Measurements from ENCODE around the gene PRDX5.

PRDX5 gene

DNA sequence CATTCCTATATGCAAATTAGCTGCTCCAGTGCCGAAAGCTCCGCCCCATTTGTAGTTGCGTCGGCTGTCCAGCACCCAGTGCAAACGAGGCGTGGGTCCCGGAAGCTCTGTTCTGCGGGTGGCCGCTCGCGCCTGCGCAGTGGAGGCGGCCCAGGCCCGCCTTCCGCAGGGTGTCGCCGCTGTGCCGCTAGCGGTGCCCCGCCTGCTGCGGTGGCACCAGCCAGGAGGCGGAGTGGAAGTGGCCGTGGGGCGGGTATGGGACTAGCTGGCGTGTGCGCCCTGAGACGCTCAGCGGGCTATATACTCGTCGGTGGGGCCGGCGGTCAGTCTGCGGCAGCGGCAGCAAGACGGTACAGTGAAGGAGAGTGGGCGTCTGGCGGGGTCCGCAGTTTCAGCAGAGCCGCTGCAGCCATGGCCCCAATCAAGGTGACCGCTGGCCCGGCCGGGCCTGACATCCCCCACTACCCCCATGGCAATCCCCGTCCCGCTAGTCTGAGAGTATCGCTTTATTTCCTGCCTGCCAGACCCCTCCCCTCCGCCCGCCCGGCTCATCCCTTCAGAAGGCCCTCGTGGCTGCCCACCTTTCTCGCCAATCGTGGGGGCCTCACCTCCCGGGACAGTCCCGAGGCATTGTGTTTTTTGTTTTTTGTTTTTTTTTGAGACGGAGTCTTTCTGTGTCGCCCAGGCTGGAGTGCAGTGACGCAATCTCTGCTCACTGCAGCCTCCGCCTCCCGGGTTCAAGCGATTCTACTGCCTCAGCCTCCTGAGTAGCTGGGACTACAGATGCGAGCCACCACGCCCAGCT, at the start of gene PRDX5:
PRDX5 (plus strand) TSS at position 161 of the 805 bp plus-strand sequence; CDS start at position 256, 95 bp downstream.
- peak; percentile 97 for DNase-seq (ENCODE audit: low spot score)

DNA sequence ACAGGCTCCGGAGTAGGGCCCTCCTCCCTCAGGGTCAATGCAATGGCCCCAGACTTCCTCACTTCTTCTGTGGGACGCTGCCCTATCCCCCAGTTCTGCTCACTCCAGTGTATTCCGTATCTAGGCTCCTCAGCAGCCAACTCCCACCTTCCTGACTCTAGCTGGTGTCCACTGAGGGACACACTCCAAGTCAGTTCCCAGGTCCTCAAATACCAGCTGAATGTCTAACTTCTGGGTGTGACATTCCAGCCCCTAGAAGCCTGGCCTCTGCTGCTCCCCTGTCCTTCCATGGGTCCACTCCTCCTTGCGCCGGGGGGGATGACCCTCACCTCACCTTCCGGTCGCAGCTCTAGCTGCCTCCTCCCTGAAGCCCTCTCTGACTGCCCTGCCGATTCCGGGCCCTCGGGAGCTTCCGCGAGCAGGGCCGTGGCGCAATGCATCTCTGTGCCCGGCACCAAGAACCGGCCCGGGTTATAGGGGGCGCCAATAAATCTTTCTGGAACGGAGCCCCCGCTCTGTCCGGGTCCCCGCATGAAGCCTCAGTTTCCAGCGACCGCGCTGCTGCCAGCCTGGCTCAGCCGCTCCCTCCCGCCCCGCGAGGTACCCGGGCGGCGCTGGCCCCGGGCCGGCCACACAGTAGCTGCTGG, 48.9 kb upstream of the PRDX5 start:
- peak; percentile 57 for DNase-seq (ENCODE audit: low spot score)

DNA sequence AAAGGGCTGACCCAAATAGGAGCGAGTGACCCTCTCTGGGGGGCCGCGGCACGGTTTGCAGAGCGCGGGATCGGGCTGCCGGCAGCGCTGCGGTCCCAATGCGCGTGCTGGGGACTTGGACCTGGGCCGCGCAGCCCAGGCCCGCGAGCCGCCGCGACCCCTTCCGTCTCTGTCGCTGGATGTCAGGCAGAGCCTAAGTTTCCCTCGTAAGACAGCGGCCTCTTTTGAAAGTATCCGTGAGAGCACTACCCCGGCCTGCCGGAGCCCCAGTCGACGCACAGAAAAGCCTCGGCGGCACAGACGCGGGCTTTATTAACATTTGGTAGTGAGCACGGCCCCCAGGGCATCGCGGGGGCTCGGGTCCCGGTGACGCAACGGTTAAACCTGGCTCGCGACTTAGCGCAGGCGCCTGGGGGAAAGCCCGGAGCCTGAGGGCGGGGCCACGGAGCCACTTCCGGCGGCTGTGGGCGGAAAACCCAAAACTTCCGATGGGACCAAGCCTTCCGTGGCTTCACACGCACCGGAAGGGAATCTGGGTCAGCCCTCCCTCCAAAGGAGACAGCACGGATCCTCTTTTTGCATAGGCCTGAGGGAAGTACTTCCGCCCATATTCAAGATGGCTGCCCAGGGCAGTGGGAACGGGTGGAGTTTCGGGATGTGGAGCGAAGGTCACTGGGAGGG, 48.2 kb upstream of the PRDX5 start:
- DNase-seq (ENCODE audit: low spot score), result peak; percentile 93

DNA sequence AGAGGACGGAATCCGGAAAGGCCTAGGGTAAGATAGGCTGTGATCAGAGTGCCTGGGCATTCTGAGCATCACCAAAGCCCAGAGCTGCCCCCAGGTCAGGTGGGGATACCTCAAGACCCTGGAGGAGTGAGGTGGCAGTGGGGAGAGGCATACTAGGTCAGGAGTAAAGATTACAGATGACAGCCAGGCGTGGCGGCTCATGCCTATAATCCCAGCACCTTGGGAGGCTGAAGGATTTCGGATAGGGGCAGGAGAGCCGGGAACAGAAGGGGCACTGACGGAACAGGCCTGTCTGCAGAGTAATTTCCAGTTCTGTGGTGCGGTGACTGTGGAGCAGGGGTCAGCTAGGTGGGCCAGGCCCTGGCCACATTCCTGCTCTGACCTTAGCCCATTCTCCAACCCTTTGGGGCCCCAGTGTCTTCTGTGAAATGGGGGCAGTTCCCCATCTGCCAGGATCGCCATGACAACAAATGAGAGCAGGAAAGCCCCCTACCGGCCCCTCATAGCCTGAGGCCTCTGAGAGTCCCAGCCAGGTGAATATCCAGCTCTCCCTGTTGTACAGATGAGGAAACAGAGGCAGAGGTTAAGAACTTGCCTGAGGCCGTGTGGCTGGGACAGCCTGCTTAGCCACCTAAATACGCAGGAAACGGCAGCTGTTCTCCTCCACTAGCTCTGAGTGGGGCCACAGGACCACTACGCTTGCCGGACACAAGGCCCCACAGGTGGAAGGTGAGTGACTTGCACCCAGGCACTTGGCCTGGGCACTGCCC, 42.7 kb upstream of the PRDX5 start:
- DNase-seq (ENCODE audit: low spot score), result no peak

DNA sequence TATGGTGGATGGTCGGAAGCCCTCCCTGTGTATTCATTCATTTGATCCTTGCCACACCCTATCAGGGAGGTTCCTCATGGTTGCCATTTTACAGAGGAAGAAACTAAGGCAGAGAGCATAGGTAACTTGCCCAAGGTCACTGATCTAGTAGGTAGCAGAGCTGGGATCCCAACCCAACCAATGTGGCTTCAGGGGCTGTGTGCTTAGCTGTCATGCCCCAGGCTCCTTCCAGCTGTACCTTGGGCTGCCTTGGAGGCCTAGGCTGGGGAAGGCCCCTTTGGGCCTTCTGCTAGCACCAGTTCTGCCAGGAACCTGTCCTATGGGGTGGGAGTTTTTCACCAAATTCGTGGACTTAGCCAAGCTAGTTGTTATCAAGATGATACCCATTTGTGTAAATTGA, 42.1 kb upstream of the PRDX5 start:
- DNase-seq (ENCODE audit: low spot score), result no peak

DNA sequence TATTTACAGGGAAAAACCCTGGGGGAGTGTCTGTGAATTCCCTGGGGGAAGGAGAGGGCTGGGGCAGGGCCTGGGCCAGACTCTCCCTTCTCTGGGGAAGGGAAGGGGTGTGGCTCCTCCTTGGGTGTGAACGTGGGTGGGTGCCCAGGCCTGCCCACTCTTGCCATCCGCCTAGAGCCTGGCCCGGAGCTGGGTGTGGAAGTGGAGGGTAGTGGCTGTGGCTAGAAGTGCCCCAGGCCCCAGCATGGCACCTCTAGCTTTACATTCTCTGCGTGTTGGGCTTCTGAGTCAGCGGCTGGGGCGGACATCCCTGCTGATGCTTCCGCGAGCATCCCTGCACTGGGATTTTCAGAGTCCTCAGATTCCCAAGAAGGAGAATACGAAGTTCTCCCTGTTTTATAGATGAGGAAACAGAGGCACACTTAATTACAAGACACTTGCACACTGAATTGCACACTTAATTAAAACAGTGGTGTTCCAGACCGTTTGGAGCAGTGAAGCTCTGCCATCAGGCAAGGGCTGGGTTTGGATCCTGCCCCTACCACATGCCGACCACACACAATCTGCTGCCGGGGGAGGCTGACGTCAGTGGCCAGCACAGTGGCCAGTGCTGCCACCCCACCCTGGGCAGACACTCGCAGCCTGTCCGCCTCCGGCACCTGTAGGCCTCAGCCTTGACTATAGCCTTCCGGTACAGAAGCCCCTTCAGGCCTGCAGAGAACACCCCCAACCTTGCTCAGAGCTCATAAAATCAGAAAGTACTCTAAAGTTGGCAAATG, 41.1 kb upstream of the PRDX5 start:
- DNase-seq (ENCODE audit: low spot score), result no peak

DNA sequence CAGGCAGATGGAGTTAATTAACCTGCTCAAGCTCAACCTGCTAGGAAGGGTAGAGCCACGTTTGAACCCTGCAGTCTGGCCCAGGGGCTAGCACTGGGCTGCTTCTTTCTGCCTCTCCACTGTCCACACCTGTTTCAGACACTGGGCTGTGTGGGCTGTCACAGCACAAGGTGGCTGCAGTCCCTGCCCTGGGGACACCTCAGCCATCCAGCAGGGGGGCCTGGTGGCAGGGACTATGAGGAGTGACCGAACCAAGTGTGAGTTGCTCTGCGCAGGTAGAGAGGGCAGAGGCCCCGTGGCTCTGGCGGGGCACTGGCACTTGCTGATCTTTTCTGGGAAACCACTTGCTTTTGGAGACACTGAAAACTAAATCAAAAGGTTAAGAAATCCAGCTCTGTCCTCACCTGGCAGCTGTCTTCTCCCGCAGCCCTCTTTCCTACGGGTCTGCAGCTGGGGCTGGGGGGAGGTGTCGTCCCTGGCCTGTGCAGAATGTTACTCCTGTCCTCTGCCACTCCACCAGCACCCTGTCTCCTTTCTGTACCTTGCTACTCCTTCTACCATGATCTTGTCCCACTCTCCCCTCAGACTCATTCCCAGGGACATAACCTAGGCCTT, 39.2 kb upstream of the PRDX5 start:
- DNase-seq (ENCODE audit: low spot score), result no peak

DNA sequence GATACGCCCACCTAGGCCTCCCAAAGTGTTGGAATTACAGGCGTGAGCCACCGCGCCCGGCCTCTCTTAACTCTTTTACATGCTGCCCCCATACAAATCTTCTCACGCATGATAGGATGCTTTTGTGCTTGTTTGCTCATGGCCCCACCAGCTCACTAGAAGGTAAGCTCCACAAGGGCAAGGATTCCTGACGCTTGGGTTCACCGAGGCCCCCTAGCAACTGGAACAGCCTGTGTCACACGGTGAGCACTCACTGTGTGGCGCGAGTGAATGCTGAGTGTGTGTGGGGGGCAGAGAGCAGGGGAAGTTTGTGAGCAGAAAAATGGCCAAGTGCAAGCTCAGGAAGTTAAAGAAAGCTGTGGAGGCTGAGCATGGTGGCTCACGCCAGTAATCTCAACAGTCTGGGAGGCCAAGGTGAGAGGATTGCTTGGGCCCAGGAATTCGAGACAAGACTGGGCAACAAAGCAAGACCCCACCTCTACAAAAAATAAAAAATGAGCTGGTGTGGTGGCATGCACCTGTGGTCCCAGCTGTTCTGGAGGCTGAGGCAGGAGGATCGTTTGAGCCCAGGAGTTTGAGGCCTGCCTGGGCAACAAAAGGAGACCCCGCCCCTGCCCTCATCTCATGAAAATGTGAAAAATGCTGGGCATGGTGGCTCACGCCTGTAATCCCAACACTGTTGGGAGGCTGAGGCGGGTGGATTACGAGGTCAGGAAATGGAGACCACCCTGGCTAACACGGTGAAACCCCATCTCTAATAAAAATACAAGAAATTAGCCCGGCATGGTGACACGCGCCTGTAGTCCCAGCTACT, 35.8 kb upstream of the PRDX5 start:
- no peak for DNase-seq (ENCODE audit: low spot score)

DNA sequence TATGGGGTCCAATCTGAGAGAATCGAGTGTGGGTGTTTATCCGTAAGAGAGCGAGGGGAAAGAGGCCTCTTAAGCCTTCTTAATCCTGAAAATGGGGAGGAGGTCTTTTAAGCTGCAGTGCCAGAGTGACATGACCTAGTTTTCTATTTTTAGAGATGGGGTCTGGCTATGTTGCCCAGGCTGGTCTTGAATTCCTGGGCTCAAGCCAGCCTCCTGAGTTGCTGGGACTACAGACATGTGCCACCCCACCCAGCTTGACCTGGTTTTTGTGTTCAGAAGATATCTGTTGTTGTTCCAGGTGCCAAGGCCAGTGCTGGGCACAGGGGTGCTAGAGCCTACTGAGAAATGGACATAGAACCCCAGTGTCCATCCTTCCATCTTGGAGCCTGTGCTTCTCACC, 34.8 kb upstream of the PRDX5 start:
- no peak for DNase-seq (ENCODE audit: low spot score)

GRCh38 chr11:64284048-64284961, 33.6 kb upstream of the PRDX5 start, which contains the start of gene BAD:
TSS of gene BAD (minus strand) at chr11:64284665. CDS start at chr11:64284368, 297 bp downstream.
- peak; percentile 100 for DNase-seq (ENCODE audit: low spot score)

- peak; percentile 91 for DNase-seq (ENCODE audit: low spot score)
These were observed 32.7 kb upstream of the PRDX5 start, which contains the start of gene GPR137 for GRCh38 chr11:64284962-64285884. TSS of gene GPR137 (plus strand) at chr11:64285848. CDS start at chr11:64286525, 677 bp downstream.

DNA sequence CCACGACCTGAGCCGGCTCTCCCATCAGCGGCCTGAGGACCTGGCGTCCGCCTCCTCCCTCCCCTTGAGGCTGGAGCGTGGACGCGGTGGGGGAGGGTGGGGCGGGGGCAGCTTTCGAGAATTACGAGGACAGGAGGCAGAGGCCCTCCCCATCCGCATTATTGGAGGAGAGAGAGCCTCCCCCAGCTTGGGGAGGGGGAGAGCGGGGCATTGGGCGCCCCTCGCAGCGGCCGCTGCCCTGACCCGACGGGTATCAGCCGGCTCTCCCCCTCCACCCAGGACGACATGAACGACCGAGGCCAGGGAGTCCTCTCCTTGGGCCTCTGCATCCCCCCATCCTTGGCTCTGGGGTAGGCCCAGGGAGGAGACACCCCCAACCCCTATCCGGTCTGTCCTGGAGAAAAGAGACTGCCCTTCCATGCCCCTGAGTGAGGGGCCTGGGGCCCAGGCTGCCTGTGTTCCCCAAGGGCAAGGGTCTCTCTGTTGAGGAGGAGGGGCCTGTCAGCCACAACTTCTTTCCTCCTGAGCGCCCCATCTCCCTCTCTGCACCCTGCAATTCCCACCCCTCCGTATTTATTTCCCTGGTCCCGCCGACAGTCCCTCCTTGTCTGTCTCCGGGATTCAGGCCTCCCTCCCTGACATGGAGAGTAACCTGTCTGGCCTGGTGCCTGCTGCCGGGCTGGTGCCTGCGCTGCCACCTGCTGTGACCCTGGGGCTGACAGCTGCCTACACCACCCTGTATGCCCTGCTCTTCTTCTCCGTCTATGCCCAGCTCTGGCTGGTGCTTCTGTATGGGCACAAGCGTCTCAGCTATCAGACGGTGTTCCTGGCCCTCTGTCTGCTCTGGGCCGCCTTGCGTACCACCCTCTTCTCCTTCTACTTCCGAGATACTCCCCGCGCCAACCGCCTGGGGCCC, 31.8 kb upstream of the PRDX5 start:
- no peak for DNase-seq (ENCODE audit: low spot score)

GRCh38 chr11:64286801-64287159, 31.1 kb upstream of the PRDX5 start:
- DNase-seq (ENCODE audit: low spot score), result no peak

DNA sequence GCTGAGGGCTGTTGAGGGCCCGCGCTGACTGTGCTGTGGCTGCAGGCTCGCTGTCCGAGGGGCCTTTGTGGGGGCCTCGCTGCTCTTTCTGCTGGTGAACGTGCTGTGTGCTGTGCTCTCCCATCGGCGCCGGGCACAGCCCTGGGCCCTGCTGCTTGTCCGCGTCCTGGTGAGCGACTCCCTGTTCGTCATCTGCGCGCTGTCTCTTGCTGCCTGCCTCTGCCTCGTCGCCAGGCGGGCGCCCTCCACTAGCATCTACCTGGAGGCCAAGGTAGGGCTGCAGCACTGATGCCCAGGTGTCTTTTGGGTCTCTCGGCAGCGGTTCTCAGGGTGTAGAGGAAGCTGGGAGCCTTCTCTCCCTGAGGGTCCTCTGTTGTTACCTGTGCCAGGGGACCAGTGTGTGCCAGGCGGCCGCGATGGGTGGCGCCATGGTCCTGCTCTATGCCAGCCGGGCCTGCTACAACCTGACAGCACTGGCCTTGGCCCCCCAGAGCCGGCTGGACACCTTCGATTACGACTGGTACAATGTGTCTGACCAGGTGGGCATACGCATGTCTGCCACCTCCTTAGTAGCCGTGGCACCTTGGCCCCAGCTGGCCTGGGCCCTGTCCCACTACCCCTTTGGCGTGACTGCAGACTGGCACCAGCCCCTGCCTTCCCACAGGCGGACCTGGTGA, 30.1 kb upstream of the PRDX5 start:
- no peak for DNase-seq (ENCODE audit: low spot score)

GRCh38 chr11:64288353-64288750, 29.6 kb upstream of the PRDX5 start:
- no peak for DNase-seq (ENCODE audit: low spot score)

DNA sequence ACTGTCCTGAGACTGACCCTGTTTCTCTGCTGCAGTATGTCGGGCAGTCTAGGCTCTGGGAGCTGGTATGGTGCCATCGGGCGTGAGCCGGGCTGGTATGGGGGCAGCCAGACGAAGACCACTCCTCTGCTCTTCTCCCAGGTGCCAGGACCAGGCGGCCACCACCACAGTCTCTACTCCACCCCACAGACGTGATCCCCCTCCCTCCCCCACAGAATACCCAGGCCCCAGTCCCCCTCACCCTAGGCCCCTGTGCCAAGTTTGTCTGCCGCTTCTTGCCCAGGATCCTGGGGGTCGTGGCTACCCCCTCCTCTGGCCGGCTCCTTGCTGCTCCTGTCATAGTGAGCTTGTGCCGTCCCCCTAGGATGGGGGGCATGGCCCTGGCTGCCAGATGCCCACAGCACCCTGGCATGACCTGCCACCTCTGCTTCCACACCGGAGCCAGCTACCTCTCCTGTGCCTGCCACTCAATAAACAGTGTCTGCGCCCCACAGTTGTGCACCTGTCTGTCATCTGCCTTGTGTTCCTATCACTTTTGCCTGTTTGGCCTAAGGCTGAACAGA, 28.8 kb upstream of the PRDX5 start:
- DNase-seq (ENCODE audit: low spot score), result no peak
